Measurements from ENCODE around the gene CHD2. TPM values are rescaled to one million over a fixed set of nuclear protein-coding genes. Genes with fewer than 3 reads are reported as not detected.

CHD2 gene
- polyA plus RNA-seq, 2 of the 4 experiments (the other 2 are of a cell fraction): 29.5 to 68.2 TPM

DNA sequence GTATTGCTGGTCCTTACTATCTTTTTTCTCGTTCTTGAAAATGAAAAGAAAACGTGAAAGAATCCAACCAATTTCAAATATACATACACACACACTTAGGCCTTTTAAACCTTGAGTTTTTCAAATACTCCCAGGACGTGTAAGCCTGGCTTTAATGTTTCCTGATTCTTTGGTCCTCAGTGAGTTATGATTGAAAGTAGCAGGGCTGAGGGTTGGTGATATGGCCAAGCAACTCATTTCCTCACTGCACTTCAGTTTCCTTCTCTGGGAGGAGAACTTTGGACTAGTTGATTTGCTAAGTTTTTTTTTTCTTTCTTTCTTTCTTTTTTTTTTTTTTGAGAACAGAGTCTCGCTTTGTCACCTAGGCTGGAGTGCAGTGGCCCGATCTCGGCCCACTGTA, 34.6 kb downstream of the CHD2 start:
- ATAC-seq (no peak), DNase-seq (ENCODE audit: low read depth in 1 of 2, low spot score in 1 of 2) (no peak), FAIRE-seq (no peak)
- H3K27ac ChIP-seq: no peak overlapping the region
- no peaks in the 10 kb centered on the region for H3K9me3 ChIP-seq
- WGBS (ENCODE audit: missing lambda C conversion rate): 91% methylated on average over 6 of the region's 6 CpGs
- ChIA-PET CTCF (no interaction called here), POLR2A (no interaction called here)
- peaks cover 11% of the 10 kb centered on the region; the same call in 2 of the 3 replicates for H3K4me1 ChIP-seq
- TF ChIP-seq ESRRA (IDR thresholded peaks at IDR 0.05; ENCODE audit: borderline replicate concordance, low read length) (no peak), ZNF302 (CRISPR knock-in tag; IDR thresholded peaks at IDR 0.05) (no peak), SREBF2 (IDR thresholded peaks at IDR 0.05) (no peak), FOSB (CRISPR knock-in tag; IDR thresholded peaks at IDR 0.05) (no peak), HOXB13 (CRISPR knock-in tag; IDR thresholded peaks at IDR 0.05; ENCODE audit: low read depth) (no peak), BHLHE40 (IDR thresholded peaks at IDR 0.05; ENCODE audit: low read depth, low read length) (no peak)
- H3K4me3 ChIP-seq: no peak overlapping the region
- no peak overlapping the region for H3K4me2 ChIP-seq

DNA sequence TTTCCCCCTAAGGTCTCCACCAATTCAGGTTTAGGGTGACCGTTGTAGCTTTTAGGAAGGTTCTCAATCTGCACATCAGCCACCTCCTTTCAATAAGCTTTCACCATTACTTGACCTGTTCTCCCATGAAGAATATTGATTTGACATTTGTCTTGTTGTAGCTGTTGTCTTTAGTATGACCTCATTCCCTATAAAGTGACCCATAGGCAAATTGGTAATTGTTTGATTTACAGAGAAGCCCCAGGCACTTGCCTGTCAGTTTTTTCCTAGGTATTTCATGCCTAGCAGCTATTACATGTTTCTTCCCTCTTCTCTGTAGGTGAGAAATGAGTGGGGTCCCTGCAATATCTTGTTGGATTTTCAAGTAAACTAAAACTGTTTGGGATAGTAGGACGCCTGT, 36.0 kb downstream of the CHD2 start:
- H3K4me3 ChIP-seq: no peak overlapping the region
- WGBS (ENCODE audit: missing lambda C conversion rate): 97% methylated on average over 2 of the region's 2 CpGs
- no peaks in the 10 kb centered on the region for H3K4me1 ChIP-seq
- DNase-seq (ENCODE audit: low read depth in 1 of 2, low spot score in 1 of 2): no peak
- FAIRE-seq: no peak
- POLR2A ChIA-PET: interaction anchor here (1.5 kb wide), 1 partner anchor 54 kb away, joined by 4 read pairs; no protein-coding TSS in a partner anchor
- CTCF ChIA-PET: interaction anchor here (2.5 to 3.6 kb wide), 3 partner anchors 11 to 139 kb away, joined by 9 to 18 read pairs (median 14); no protein-coding TSS in a partner anchor
- TF ChIP-seq RARB (CRISPR knock-in tag; IDR thresholded peaks at IDR 0.05) (no peak), NPAS2 (CRISPR knock-in tag; IDR thresholded peaks at IDR 0.05; ENCODE audit: borderline replicate concordance) (no peak), ZFP36 (IDR thresholded peaks at IDR 0.05; ENCODE audit: borderline replicate concordance, partially characterized antibody) (no peak), BHLHE40 (IDR thresholded peaks at IDR 0.05; ENCODE audit: low read depth, low read length) (no peak), MAFK (IDR thresholded peaks at IDR 0.05; ENCODE audit: partially characterized antibody) (no peak), RNF2 (IDR thresholded peaks at IDR 0.05; ENCODE audit: borderline replicate concordance, low read depth) (no peak), HOXB5 (CRISPR knock-in tag; IDR thresholded peaks at IDR 0.05) (no peak), CHD2 (IDR thresholded peaks at IDR 0.05; ENCODE audit: low read length, partially characterized antibody) (no peak), HDAC2 (IDR thresholded peaks at IDR 0.05) (no peak), KDM1A (IDR thresholded peaks at IDR 0.05; ENCODE audit: low read depth) (no peak), NR3C1 (IDR thresholded peaks at IDR 0.05) (no peak), JUNB (IDR thresholded peaks at IDR 0.05) (no peak), MYC (IDR thresholded peaks at IDR 0.05; ENCODE audit: borderline replicate concordance, low read length) (no peak)
- TF ChIP-seq, protein P1, sequence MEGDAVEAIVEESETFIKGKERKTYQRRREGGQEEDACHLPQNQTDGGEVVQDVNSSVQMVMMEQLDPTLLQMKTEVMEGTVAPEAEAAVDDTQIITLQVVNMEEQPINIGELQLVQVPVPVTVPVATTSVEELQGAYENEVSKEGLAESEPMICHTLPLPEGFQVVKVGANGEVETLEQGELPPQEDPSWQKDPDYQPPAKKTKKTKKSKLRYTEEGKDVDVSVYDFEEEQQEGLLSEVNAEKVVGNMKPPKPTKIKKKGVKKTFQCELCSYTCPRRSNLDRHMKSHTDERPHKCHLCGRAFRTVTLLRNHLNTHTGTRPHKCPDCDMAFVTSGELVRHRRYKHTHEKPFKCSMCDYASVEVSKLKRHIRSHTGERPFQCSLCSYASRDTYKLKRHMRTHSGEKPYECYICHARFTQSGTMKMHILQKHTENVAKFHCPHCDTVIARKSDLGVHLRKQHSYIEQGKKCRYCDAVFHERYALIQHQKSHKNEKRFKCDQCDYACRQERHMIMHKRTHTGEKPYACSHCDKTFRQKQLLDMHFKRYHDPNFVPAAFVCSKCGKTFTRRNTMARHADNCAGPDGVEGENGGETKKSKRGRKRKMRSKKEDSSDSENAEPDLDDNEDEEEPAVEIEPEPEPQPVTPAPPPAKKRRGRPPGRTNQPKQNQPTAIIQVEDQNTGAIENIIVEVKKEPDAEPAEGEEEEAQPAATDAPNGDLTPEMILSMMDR (IDR thresholded peaks at IDR 0.05): no peak
- H3K4me2 ChIP-seq: no peak overlapping the region
- no peak for ATAC-seq
- no peaks in the 10 kb centered on the region for H3K9me3 ChIP-seq
- H3K27ac ChIP-seq: no peak overlapping the region

DNA sequence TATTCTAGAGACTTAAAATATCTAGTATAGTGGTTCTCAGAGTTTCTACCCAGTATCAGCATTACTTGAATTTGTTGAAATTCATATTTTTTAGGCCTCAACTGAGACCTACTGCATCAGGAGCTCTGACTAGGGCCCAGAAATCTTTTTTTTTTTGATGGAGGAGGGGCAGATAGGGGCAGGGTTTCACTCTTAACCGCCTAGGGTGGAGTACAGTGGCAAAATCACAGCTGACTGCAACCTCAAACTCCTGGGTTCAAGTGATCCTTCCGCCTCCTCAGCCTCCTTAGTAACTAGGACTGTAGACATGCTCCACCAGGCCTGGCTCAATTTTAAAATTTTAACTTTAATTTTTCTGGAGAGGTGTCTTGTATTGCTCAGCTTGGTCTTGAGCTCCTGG, 36.6 kb downstream of the CHD2 start:
- CTCF ChIA-PET: interaction anchor here (0.8 to 3.6 kb wide), 4 partner anchors 12 to 140 kb away, joined by 3 to 18 read pairs (median 12); no protein-coding TSS in a partner anchor
- FAIRE-seq: peak; percentile 32
- ATAC-seq: no peak
- POLR2A ChIA-PET: interaction anchor here (1.5 kb wide), 1 partner anchor 54 kb away, joined by 4 read pairs; no protein-coding TSS in a partner anchor
- no peaks in the 10 kb centered on the region for H3K4me1 ChIP-seq
- H3K9me3 ChIP-seq: no peaks in the 10 kb centered on the region
- no peak for DNase-seq (ENCODE audit: low read depth in 1 of 2, low spot score in 1 of 2)
- H3K4me3 ChIP-seq: no peak overlapping the region
- no peak overlapping the region for H3K27ac ChIP-seq
- 97% methylated on average over 2 of the region's 2 CpGs for WGBS (ENCODE audit: missing lambda C conversion rate)
- H3K4me2 ChIP-seq: no peak overlapping the region
- TF ChIP-seq FOSL2 (IDR thresholded peaks at IDR 0.05) (no peak), FOSL2 (CRISPR knock-in tag; IDR thresholded peaks at IDR 0.05) (no peak), ESRRA (IDR thresholded peaks at IDR 0.05; ENCODE audit: borderline replicate concordance, low read length) (no peak), HOXB5 (CRISPR knock-in tag; IDR thresholded peaks at IDR 0.05) (no peak), RNF2 (IDR thresholded peaks at IDR 0.05; ENCODE audit: borderline replicate concordance, low read depth) (no peak), ZSCAN20 (CRISPR knock-in tag; IDR thresholded peaks at IDR 0.05) (no peak), TP53 (CRISPR knock-in tag; IDR thresholded peaks at IDR 0.05) (no peak), CHD2 (IDR thresholded peaks at IDR 0.05; ENCODE audit: low read length, partially characterized antibody) (no peak), ZFP36 (IDR thresholded peaks at IDR 0.05; ENCODE audit: borderline replicate concordance, partially characterized antibody) (no peak), RARB (CRISPR knock-in tag; IDR thresholded peaks at IDR 0.05) (no peak), GATA3 (IDR thresholded peaks at IDR 0.05; ENCODE audit: borderline replicate concordance) (no peak)
- TF ChIP-seq, protein P2, sequence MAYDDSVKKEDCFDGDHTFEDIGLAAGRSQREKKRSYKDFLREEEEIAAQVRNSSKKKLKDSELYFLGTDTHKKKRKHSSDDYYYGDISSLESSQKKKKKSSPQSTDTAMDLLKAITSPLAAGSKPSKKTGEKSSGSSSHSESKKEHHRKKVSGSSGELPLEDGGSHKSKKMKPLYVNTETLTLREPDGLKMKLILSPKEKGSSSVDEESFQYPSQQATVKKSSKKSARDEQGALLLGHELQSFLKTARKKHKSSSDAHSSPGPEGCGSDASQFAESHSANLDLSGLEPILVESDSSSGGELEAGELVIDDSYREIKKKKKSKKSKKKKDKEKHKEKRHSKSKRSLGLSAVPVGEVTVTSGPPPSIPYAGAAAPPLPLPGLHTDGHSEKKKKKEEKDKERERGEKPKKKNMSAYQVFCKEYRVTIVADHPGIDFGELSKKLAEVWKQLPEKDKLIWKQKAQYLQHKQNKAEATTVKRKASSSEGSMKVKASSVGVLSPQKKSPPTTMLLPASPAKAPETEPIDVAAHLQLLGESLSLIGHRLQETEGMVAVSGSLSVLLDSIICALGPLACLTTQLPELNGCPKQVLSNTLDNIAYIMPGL (CRISPR knock-in tag; IDR thresholded peaks at IDR 0.05; ENCODE audit: borderline replicate concordance): no peak
- TF ChIP-seq, protein P3, sequence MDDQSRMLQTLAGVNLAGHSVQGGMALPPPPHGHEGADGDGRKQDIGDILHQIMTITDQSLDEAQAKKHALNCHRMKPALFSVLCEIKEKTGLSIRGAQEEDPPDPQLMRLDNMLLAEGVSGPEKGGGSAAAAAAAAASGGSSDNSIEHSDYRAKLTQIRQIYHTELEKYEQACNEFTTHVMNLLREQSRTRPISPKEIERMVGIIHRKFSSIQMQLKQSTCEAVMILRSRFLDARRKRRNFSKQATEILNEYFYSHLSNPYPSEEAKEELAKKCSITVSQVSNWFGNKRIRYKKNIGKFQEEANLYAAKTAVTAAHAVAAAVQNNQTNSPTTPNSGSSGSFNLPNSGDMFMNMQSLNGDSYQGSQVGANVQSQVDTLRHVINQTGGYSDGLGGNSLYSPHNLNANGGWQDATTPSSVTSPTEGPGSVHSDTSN (IDR thresholded peaks at IDR 0.05): no peak
- TF ChIP-seq, protein P4, sequence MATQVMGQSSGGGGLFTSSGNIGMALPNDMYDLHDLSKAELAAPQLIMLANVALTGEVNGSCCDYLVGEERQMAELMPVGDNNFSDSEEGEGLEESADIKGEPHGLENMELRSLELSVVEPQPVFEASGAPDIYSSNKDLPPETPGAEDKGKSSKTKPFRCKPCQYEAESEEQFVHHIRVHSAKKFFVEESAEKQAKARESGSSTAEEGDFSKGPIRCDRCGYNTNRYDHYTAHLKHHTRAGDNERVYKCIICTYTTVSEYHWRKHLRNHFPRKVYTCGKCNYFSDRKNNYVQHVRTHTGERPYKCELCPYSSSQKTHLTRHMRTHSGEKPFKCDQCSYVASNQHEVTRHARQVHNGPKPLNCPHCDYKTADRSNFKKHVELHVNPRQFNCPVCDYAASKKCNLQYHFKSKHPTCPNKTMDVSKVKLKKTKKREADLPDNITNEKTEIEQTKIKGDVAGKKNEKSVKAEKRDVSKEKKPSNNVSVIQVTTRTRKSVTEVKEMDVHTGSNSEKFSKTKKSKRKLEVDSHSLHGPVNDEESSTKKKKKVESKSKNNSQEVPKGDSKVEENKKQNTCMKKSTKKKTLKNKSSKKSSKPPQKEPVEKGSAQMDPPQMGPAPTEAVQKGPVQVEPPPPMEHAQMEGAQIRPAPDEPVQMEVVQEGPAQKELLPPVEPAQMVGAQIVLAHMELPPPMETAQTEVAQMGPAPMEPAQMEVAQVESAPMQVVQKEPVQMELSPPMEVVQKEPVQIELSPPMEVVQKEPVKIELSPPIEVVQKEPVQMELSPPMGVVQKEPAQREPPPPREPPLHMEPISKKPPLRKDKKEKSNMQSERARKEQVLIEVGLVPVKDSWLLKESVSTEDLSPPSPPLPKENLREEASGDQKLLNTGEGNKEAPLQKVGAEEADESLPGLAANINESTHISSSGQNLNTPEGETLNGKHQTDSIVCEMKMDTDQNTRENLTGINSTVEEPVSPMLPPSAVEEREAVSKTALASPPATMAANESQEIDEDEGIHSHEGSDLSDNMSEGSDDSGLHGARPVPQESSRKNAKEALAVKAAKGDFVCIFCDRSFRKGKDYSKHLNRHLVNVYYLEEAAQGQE (IDR thresholded peaks at IDR 0.05): no peak

All from A549 (cell line).